HG02798 (cell line): ENCODE measurements around the gene AIM2.
"Not testable (repeated sequence)": the region's sequence is repeated elsewhere in the genome, so short reads cannot be mapped to it uniquely, and the experiment has no call there.

Experiments
- ATAC-seq: cut with Tn5 transposase; IDR thresholded peaks from one replicate; pipeline ENCODE4 v1.9.1; 2021; ENCODE audit warnings: mild to moderate bottlenecking; ENCODE audit not compliant: unreplicated experiment, poor library complexity

The AIM2 gene

DNA sequence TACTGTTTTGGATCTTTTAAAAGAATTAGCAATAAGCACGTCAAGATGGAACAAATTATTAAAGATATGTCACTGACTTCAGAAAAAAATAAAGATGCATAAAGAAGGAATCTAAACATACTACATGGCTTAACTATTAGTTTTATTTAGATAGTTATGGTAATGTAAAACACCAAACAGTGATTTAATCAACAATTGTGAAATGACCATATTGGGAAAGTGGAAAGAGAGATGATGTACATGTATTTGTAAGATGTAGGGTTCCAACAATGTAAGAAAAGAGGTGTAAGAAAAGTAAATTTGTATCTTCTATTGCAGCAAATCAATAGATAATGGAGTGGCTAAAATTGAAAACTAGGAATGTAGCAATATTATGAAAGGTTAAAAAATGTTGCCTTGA is 6.4 kb upstream of the AIM2 start:
- ATAC-seq, result no peak

GRCh38 chr1:159081626-159082025 is 5.1 kb upstream of the AIM2 start:
- ATAC-seq, result no peak

GRCh38 chr1:159079525-159079924 is 3.0 kb upstream of the AIM2 start:
- ATAC-seq, result no peak

- ATAC-seq, result peak; percentile 67
Measured at GRCh38 chr1:159077120-159077961, 775 bp upstream of the AIM2 start.

DNA sequence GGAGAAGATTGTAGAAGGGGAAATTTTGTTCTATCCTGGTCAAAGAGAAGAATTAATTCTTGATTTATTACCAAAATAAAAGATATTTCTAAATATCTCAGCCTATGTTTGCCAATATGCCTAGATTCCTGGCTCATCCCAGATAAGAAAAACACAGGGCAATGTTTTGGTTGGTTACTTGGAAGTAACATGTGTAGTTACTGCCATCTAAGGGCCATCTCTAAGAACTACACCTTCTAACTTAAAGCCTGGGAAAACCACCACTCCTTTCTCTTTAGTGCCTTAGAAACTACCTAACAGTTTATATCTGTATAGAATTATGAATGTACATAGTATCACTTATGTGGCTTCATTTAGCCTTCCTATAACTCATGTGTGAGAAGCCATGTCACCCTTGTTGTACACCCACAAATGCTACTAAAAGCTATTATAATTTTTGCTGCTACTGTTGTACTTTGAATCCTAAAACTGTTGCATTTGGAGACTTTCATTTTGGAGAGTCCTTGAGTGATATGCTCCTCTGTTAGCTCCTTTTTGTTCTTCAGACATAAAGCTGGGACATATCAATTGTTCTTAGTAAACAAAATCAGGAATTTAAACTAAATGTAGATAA is 4.5 kb downstream of the AIM2 start:
- ATAC-seq, result no peak

DNA sequence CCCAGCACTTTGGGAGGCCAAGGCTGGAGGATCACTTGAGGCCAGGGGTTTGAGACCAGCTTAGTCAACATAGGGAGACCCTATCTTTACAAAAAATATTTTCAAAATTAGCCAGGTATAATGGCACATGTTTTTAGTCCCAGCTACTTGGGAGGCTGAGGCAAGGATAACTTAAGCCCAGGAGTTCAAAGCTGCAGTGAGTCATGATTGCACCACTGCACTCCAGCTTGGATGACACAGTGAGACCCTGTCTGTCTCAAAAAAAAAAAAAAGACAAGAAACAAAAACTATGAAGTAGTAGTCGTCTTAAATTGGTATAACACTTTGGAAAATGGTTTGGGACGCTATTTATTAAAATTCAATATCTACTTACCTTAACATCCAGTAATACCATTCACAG is 7.7 kb downstream of the AIM2 start:
- no peak for ATAC-seq

DNA sequence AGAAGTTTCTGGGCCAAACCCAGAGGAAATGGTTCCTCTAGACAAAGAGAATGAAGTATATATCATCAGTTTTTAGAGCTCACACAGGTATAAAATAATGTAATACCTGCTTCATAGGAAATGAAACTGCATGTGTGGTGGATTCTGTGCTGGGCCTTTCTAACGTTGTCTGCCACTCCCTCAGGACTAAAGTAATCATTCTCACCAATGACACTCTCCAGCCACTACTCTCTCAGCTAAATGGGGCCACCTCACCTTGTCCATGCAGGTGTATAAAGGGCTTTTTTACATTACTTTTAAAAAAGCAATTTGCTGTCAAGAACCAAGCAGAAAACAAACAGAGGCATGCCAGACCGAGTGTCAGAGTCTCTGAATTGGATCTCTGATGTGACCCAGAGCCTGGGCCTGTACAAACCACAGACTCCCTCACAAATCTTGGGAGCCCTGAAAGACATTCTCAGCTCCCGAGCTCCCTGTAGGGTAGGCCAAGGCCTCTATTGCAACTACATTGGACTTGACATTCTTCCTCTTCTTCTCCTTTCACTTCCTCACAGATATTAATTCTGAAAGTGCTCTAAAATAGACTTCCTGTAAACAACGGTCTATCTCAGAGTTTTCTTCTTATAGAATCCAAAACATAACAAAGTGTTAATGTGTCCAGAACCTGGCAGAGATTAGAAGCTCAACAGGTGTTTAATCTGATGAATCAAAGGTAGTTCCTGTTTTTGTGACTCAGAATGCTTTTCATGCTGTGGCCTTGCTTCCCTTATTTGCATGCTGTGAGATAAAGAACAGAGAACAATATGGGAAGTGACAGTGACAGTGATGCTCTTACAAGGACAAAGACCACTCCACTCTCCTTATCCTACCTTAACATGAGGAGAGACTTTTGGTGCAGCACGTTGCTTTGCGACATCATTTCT is 8.6 kb downstream of the AIM2 start:
- ATAC-seq, result peak; percentile 83

DNA sequence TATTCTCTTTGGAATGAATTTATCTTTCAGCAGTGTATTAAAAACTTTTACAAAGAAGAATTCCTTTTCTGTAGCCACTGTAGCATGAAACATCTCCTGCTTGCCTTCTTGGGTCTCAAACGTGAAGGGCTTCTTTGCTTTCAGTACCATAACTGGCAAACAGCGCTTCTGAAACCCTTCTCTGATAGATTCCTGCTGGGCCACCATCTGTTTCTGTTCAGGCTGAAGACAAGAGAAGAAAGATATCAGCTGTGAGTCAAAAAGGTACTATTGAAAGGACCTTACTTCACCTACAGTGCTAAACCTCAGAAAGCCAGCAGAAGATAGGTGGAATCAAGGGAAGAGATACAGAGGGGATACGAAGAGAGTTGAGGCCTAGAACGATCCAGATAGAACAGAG is 10.5 kb downstream of the AIM2 start:
- no peak for ATAC-seq

DNA sequence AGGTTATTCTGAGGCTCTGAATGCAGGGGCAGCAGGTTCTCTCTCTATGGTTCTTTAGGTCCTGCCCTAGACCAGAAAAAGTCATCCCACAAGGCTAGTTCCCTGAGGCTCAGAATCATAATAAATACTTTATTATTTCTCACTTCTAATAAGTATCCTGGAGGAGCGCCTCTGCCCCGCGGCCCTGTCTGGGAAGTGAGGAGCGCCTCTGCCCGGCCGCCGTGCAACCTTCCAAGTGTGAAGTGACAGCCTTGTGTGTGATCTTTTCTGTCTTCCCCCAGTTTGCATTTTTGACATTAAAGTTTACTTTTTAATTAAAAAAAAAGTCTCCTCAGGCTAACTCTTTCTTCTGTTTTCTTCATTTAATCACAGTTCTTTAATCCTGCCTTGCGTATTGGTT is 11.5 kb downstream of the AIM2 start:
- no peak for ATAC-seq

GRCh38 chr1:159058751-159059150 is 17.8 kb downstream of the AIM2 start:
- no peak for ATAC-seq

GRCh38 chr1:159056069-159056698 is 20.4 kb downstream of the AIM2 start:
- ATAC-seq, result no peak

GRCh38 chr1:159055181-159055641 is 21.4 kb downstream of the AIM2 start:
- ATAC-seq, result no peak

DNA sequence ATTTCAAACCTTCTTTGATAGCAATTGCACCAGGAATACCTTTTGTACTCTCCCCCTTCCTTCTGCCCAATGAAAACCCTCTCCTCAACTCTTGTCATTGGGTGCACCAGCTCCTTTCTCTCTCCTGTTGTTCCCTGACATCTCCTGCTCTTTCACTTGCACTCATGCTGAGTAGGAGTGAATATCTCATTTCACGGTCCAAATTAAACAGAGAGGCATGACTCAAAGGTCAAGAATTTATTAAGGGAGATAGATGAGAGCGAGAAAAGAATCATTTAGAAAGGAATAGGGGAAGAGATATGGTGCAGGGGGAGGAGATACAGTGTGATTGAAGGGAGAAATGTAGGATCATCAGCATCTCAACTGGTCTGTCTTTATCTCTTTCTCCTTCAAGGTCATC is 22.1 kb downstream of the AIM2 start:
- ATAC-seq, result no peak

GRCh38 chr1:159051436-159051835 is 25.1 kb downstream of the AIM2 start:
- no peak for ATAC-seq

- not testable (repeated sequence) for ATAC-seq
Measured at GRCh38 chr1:159046486-159046885, 30.1 kb downstream of the AIM2 start.

GRCh38 chr1:159040893-159041724 is 35.5 kb downstream of the AIM2 start:
- peak; percentile 57 for ATAC-seq

DNA sequence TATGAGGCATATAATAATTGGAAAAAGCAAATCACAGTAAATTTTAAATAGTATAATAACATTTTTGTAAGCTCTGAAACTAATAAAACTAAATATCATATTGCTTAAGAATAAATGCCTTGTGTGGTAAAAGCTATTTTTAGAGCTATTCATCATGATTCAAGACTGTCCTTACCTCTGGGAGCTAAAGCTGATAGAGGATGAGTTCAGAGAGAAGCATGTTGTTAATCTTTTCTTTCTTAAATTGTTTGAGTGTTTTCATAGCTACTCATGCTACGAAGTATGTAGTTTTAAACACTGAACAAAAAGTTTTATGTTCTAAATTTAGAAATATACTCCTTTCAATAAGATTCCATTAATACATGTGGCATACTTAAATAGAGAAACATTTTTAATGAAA is 36.4 kb downstream of the AIM2 start:
- ATAC-seq, result no peak

DNA sequence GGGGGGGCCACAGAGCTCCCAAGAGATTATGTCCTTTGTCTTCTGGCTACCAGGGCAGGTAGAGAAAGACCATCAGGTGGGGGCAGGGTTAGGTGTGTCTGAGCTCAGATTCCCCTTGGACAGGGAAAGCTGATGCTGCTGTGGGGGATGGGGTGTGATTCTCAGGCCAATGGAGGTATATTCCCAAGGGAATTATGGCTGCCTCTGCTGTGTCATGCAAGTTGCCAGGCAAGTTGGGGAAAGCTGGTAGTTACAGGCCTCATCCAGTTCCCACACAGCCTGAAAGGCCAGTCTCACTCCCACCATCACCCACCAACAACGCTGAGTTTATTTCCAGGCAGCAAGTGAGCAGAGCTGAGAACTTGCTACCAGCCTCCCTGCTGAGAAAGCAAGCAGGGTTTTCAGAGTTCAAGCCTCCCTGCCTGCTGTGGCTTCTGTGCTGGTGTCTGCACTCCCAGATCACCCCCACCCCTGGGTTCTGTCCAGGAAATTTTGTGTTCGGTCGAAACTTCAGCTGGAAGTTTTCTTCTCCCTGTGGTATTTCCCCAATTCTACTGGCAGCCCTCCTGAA is 45.6 kb downstream of the AIM2 start:
- no peak for ATAC-seq

DNA sequence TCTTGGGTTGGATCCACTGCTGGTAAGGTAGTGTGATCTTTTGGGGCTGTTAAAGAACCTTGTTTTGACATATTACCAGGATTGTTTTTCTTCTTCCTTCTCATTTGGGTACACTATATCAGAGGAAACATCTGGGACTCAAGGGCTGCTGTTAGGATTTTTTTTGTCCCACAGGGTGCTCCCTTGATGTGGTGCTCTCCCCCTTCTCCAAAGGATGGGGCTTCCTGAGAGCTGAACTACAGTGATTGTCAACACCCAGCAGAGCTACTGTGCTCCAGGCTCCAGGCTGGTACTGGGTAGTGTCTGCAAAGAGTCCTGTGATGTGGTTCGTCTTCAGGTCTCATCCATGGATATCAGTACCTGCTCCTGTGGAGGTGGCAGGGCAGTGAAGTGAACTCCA is 46.3 kb downstream of the AIM2 start:
- ATAC-seq, result no peak
